HL-60 (cell line): ENCODE data around the gene TEDDM1.
A peak's percentile ranks its signal among the peaks of the same experiment; 100 is the strongest.

ENCODE experiments used
- DNase-seq, 2 experiments: peaks; one replicate each; pipeline ENCODE4 v3.0.0-alpha.2; 2010 to 2020; ENCODE audit warnings: low read depth in 1 of 2, low spot score in 1 of 2
- H3K27ac ChIP-seq: fragments of 250-450 bp; sonication (Bioruptor Pico); replicated peaks from 2 replicates; pipeline ENCODE4 v1.5.1; 2020; ENCODE audit warnings: mild to moderate bottlenecking, moderate library complexity
- H3K27me3 ChIP-seq: fragments of 250-450 bp; sonication (Bioruptor Pico); 2 replicates; pipeline ENCODE4 v1.5.1; 2021; ENCODE audit warnings: mild to moderate bottlenecking, moderate library complexity; ENCODE audit not compliant: insufficient read depth, poor library complexity, severe bottlenecking
- H3K4me3 ChIP-seq: replicated peaks from 2 replicates; pipeline ENCODE4 v1.5.1; 2011; ENCODE audit warnings: mild to moderate bottlenecking, control low read depth, low read length; ENCODE audit not compliant: insufficient read depth
- CTCF ChIP-seq: IDR thresholded peaks from one replicate; pipeline ENCODE4 v1.5.1; 2011; ENCODE audit warnings: low read length, control low read depth, inconsistent platforms; ENCODE audit not compliant: insufficient read depth
- GABPA ChIP-seq: IDR thresholded peaks from 2 replicates; pipeline ENCODE4 v1.6.1; 2012; ENCODE audit warnings: low read depth
- POLR2AphosphoS5 ChIP-seq: IDR thresholded peaks from 2 replicates; pipeline ENCODE4 v1.6.1; 2012; ENCODE audit warnings: low read depth
- REST ChIP-seq: IDR thresholded peaks from 2 replicates; pipeline ENCODE4 v1.6.1; 2012; ENCODE audit warnings: low read depth; ENCODE audit not compliant: insufficient replicate concordance
- SPI1 ChIP-seq: IDR thresholded peaks from 2 replicates; pipeline ENCODE4 v1.6.1; 2012; ENCODE audit warnings: low read depth, mild to moderate bottlenecking, borderline replicate concordance

TEDDM1 gene

GRCh38 chr1:182388392-182389134 lies 11.9 kb downstream of the TEDDM1 start:
- TF ChIP-seq SPI1 = no peak
- TF ChIP-seq POLR2AphosphoS5 = peak; percentile 42; the same call in 1 of the 2 replicates
- TF ChIP-seq REST = no peak
- H3K4me3 ChIP-seq = peak overlapping the region; percentile 56
- peak overlapping the region; percentile 95 for H3K27ac ChIP-seq
- no peak for DNase-seq
- no peaks in the 10 kb centered on the region for H3K27me3 ChIP-seq

- no peaks in the 10 kb centered on the region for H3K27me3 ChIP-seq
- DNase-seq = no peak
- TF ChIP-seq GABPA (no peak), REST (no peak)
- no peak overlapping the region for H3K4me3 ChIP-seq
- H3K27ac ChIP-seq = no peak overlapping the region
Measured at GRCh38 chr1:182387566-182387965, 12.9 kb downstream of the TEDDM1 start.

- no peak overlapping the region for H3K27ac ChIP-seq
- no peak for TF ChIP-seq REST
- 0 out of 2 replicates have a peak, but pooled peaks have one; percentile 26 for TF ChIP-seq POLR2AphosphoS5
- TF ChIP-seq SPI1 = no peak
- H3K4me3 ChIP-seq = no peak overlapping the region
- no peak for DNase-seq
- no peaks in the 10 kb centered on the region for H3K27me3 ChIP-seq
Measured at GRCh38 chr1:182386980-182387379, 13.5 kb downstream of the TEDDM1 start.

GRCh38 chr1:182385885-182386853 lies 14.3 kb downstream of the TEDDM1 start:
- DNase-seq = no peak
- H3K27me3 ChIP-seq = no peaks in the 10 kb centered on the region
- TF ChIP-seq REST (no peak), POLR2AphosphoS5 (peak; percentile 13; the same call in 1 of the 2 replicates), SPI1 (no peak), GABPA (no peak), CTCF (no peak)
- no peak overlapping the region for H3K27ac ChIP-seq
- no peak overlapping the region for H3K4me3 ChIP-seq
